Activated naive CD4-positive, alpha-beta T cell treated with anti-CD3 and anti-CD28 coated beads for 36 hours (primary cell): ENCODE measurements around the gene IL1RAPL2. TPM values are rescaled to one million over a fixed set of nuclear protein-coding genes. Genes with fewer than 3 reads are reported as not detected.

Source experiments
- CTCF ChIA-PET: fragments of 350-600 bp; sonication (Branson Sonifier 250); formaldehyde crosslinking; loops from one replicate; lab custom pipeline; 2021; ENCODE audit warnings: antibody characterized with exemption; lab: Charles Lee
- DNase-seq: peaks from one replicate; pipeline ENCODE4 v3.0.0-alpha.2; 2020
- H3K27ac Mint-ChIP-seq: one replicate; pipeline ENCODE4 v1.8.0; 2021; ENCODE audit warnings: mild to moderate bottlenecking, mixed read lengths
- H3K27me3 Mint-ChIP-seq: one replicate; pipeline ENCODE4 v1.8.0; 2021; ENCODE audit warnings: low read depth, mixed read lengths
- H3K36me3 Mint-ChIP-seq: one replicate; pipeline ENCODE4 v1.8.0; 2021; ENCODE audit warnings: low read depth, mixed read lengths
- H3K4me1 Mint-ChIP-seq: one replicate; pipeline ENCODE4 v1.8.0; 2021; ENCODE audit warnings: low read depth, mixed read lengths
- H3K4me3 Mint-ChIP-seq: one replicate; pipeline ENCODE4 v1.8.0; 2021; ENCODE audit warnings: mild to moderate bottlenecking, moderate library complexity, mixed read lengths
- H3K9me3 Mint-ChIP-seq: one replicate; pipeline ENCODE4 v1.8.0; 2021; ENCODE audit warnings: mixed read lengths
- intact Hi-C: fragments of 100-400 bp; cut with micrococcal nuclease; formaldehyde crosslinking; loops from one replicate; pipeline ENCODE4 v1.15.1; 2023
- total RNA-seq, 2 experiments: library from RNA; stranded (reverse); gene quantifications; one replicate each; pipeline ENCODE4 v1.2.3, GENCODE V29; 2021

Gene IL1RAPL2
- total RNA-seq, 2 experiments from 2014 or later, result not detected

DNA sequence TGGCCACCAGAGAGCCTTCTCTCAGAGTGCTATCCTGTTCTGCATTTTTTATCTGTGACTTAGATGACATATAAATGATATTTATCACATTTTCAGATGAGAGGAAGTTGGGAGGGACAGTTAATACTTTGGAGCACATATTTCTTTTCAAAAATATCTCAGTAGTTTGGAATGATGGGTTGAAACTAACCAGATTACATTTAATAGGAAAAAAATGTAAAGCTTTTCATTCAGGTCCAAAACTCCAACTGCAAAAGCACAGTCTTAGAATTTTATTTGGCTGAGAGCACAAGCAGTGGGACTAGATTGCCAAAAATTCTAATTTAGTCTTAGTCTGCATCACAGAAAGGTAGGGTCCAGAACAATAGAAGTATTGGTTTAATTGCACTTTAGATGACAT lies 902.7 kb downstream of the IL1RAPL2 start:
- no peaks in the 10 kb centered on the region for H3K4me1 Mint-ChIP-seq
- intact Hi-C loops, result no loop called here
- H3K27ac Mint-ChIP-seq, result no peak overlapping the region
- H3K9me3 Mint-ChIP-seq, result no peaks in the 10 kb centered on the region
- H3K36me3 Mint-ChIP-seq, result no peaks in the 10 kb centered on the region
- no peaks in the 10 kb centered on the region for H3K27me3 Mint-ChIP-seq
- no peak for DNase-seq
- CTCF ChIA-PET, result no interaction called here
- no peak overlapping the region for H3K4me3 Mint-ChIP-seq

DNA sequence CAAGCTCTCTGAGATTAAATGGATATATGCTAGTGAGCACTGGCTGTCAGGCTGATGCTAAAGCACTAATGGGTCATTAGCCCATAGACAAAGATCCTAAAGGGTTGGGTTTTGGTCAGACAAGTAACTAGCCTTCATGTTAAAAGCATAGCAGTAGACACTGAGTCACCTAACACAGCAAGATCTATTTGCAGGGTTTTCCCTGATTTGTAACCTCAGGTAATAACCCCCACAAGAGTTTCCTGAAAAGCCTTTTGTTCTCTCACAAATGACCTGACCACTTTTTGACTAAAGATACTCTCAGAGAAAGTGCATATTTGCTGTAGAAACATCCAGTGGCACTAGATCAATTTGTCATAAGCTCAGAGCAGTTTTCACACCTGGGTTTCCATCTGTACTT lies 905.6 kb downstream of the IL1RAPL2 start:
- no peaks in the 10 kb centered on the region for H3K9me3 Mint-ChIP-seq
- intact Hi-C loops, result no loop called here
- H3K4me3 Mint-ChIP-seq, result no peak overlapping the region
- CTCF ChIA-PET, result no interaction called here
- DNase-seq, result no peak
- no peaks in the 10 kb centered on the region for H3K27me3 Mint-ChIP-seq
- H3K36me3 Mint-ChIP-seq, result no peaks in the 10 kb centered on the region
- no peaks in the 10 kb centered on the region for H3K4me1 Mint-ChIP-seq
- H3K27ac Mint-ChIP-seq, result no peak overlapping the region

DNA sequence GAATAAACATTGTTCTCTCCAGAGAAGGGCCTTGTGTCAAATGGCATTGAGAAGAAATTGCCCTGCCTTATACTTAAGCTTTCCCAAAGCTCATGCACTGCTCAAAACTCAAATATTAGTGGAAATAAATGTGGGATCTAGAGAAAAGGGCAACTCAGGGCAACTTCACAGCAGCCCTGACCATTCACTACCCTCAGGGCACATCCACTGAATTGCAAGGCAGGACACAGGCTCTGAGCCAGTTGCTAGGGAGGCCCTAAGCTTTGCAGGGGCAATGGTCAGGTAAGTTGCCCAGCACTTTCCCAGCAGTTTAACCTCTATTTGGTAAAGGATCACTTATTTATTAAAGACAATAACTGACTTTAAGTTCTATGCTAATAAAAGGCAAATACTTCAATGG lies 909.8 kb downstream of the IL1RAPL2 start:
- CTCF ChIA-PET, result no interaction called here
- no peak for DNase-seq
- Mint-ChIP-seq H3K27ac (no peak overlapping the region), H3K4me1 (no peaks in the 10 kb centered on the region), H3K36me3 (no peaks in the 10 kb centered on the region), H3K9me3 (no peaks in the 10 kb centered on the region), H3K27me3 (no peaks in the 10 kb centered on the region), H3K4me3 (no peak overlapping the region)
- intact Hi-C loops, result no loop called here

DNA sequence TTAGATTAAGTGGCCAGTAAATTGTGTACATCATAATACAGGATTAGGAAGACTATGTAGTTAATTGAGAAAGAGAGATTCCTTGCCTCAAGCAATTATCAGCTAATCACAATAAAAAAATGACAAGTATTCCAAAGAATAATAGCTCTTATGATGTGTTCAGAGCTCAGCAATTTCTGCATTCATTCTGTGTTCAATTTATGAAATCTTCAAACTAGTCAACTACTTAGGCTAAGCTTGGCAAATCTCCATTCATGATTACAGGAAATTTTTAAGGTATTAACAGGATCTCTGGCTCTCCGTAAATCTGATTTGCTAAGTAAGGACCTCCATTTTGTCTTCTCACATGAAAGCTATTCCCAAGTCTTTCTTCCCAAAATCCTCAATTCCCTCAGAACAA lies 911.4 kb downstream of the IL1RAPL2 start:
- Mint-ChIP-seq H3K27me3 (no peaks in the 10 kb centered on the region), H3K9me3 (no peaks in the 10 kb centered on the region), H3K4me1 (no peaks in the 10 kb centered on the region), H3K4me3 (no peak overlapping the region), H3K36me3 (no peaks in the 10 kb centered on the region), H3K27ac (no peak overlapping the region)
- intact Hi-C loops, result no loop called here
- no peak for DNase-seq
- CTCF ChIA-PET, result no interaction called here

DNA sequence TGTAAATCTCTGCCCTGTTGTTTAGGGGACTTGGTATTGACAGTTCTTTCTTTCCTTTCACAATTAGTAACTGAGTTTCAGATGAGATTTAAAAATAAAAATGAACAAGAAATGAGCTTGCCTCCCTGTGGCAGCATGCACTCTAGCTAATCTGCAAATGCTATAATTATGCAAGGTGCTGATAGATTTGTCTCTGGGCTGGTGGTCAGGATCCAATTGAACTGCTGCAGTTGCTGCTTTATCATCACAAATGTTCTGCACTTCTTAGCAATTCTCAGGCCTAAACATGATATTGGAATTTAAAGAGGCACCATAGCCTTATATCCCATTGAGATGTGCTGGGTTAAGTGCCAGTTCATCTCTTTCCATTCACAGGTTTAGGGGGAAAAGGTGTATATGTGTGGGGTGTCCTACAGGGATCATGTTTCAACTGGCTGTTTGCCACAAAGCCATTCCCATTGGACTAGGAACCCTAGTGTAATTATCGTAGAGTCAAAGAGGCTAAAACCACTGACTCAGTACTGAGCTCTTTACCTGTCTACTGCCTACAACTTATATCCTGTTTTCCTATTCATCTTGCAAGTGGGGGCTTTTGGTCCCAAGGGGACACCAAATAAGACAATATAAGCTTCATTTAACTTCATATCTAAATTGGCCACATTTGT lies 914.8 kb downstream of the IL1RAPL2 start:
- DNase-seq, result no peak
- H3K27ac Mint-ChIP-seq, result no peak overlapping the region
- H3K27me3 Mint-ChIP-seq, result no peaks in the 10 kb centered on the region
- CTCF ChIA-PET, result no interaction called here
- no peak overlapping the region for H3K4me3 Mint-ChIP-seq
- intact Hi-C loops, result no loop called here
- H3K9me3 Mint-ChIP-seq, result peaks cover 6% of the 10 kb centered on the region
- no peaks in the 10 kb centered on the region for H3K36me3 Mint-ChIP-seq
- no peaks in the 10 kb centered on the region for H3K4me1 Mint-ChIP-seq

DNA sequence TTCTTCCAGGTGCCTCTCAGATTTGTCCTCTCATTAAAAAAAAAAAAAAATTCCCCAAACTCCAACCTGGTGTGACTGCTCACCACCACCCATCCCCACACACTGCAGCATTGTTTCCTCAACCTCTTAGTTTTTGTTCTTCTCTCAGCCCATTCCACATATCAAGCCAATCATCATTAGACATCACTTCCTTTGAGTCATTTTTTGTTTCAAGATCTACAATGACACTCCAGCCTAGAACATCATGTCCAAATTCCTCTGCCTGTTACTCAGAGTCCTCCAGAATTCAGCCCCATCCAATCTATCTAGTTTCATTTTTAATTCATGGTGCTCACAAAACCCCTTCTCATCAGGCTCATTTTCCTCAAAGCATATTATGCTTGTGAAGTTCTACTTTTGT lies 917.0 kb downstream of the IL1RAPL2 start:
- intact Hi-C loops, result no loop called here
- Mint-ChIP-seq H3K27me3 (no peaks in the 10 kb centered on the region), H3K9me3 (peaks cover 6% of the 10 kb centered on the region), H3K36me3 (no peaks in the 10 kb centered on the region), H3K27ac (no peak overlapping the region), H3K4me3 (no peak overlapping the region), H3K4me1 (no peaks in the 10 kb centered on the region)
- CTCF ChIA-PET, result no interaction called here
- DNase-seq, result no peak

DNA sequence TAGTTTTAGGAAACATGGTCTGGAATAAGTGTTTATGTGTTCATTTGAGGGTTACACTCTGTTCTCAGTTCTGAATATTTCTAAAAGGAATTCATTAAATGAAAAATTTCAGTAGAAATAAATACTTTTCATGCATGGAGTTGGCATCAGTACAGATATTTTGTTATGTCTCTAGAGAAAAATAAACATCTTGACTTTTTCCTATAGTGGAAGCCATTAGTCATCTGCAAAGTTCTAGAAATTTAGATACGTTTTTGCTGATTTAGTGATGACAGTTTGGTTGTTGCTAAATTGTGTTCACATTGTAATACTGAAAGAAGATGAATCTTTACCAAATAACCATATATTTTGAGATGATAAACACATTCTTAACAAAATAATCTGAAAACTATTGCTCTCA lies 922.7 kb downstream of the IL1RAPL2 start:
- CTCF ChIA-PET, result no interaction called here
- no peak for DNase-seq
- Mint-ChIP-seq H3K9me3 (no peaks in the 10 kb centered on the region), H3K27ac (no peak overlapping the region), H3K27me3 (no peaks in the 10 kb centered on the region), H3K4me1 (no peaks in the 10 kb centered on the region), H3K36me3 (no peaks in the 10 kb centered on the region), H3K4me3 (no peak overlapping the region)
- intact Hi-C loops, result no loop called here

DNA sequence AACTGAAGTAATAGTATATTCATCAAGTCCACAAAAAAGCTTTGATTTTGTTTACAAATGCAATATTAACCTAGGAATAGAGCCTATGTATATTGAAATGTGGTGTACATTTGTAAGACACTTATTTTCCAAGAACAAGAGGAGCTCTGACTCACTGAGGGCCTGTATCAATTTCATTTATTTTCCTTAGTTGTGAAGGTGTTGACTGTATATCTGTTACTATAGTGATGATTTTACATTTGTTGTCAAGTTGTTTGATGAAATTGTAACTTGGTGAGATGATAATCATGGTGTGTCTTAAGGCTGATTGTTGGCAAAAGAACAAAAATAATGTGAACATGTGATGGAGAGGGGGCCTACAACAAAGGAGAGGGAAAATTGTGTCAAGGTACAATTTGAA lies 929.4 kb downstream of the IL1RAPL2 start:
- peaks cover 1% of the 10 kb centered on the region for H3K9me3 Mint-ChIP-seq
- CTCF ChIA-PET, result no interaction called here
- H3K36me3 Mint-ChIP-seq, result no peaks in the 10 kb centered on the region
- H3K4me3 Mint-ChIP-seq, result no peak overlapping the region
- no peak overlapping the region for H3K27ac Mint-ChIP-seq
- no peak for DNase-seq
- no peaks in the 10 kb centered on the region for H3K4me1 Mint-ChIP-seq
- intact Hi-C loops, result no loop called here
- H3K27me3 Mint-ChIP-seq, result no peaks in the 10 kb centered on the region

DNA sequence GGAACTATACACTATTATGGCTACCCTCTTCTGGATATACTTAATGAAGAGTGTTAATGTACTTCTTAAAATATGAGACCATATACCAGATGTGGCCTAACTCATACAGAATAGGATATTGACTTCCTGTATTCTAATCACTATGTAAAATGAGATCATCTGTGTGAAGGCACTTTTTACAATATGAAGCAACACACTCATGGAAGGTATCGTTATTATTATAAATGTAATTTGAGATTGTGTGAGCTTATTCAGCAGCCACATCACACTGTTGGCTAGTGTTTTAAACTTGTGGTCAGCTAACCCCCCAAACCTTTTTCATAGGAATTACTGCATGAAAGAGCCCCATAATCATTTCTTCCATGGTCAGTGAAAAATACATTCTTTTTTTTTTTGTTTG lies 936.3 kb downstream of the IL1RAPL2 start:
- no peaks in the 10 kb centered on the region for H3K4me1 Mint-ChIP-seq
- H3K4me3 Mint-ChIP-seq, result no peak overlapping the region
- H3K36me3 Mint-ChIP-seq, result no peaks in the 10 kb centered on the region
- no peak for DNase-seq
- intact Hi-C loops, result no loop called here
- H3K9me3 Mint-ChIP-seq, result no peaks in the 10 kb centered on the region
- CTCF ChIA-PET, result no interaction called here
- H3K27me3 Mint-ChIP-seq, result no peaks in the 10 kb centered on the region
- no peak overlapping the region for H3K27ac Mint-ChIP-seq

DNA sequence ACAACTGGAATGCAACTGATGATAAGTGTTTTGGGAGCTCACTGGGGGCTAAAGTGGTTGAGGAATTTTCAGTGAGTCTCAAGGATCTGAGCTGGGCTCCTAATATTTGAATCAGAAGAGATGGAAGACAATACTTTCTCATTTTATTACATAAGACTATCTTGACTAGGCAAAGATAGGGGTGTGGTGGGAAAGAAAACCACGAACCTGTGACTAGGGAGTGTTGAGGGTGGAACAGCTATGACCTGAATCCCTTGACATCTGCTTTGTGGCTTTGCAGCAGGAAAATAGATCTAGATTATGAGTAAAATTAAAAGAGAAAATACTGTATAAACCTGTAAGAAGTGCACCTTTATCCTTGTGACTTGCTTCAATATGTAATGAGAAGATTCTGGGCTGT lies 949.6 kb downstream of the IL1RAPL2 start:
- no peaks in the 10 kb centered on the region for H3K27me3 Mint-ChIP-seq
- CTCF ChIA-PET, result no interaction called here
- no peak for DNase-seq
- H3K9me3 Mint-ChIP-seq, result no peaks in the 10 kb centered on the region
- no peak overlapping the region for H3K4me3 Mint-ChIP-seq
- H3K27ac Mint-ChIP-seq, result no peak overlapping the region
- intact Hi-C loops, result no loop called here
- H3K36me3 Mint-ChIP-seq, result no peaks in the 10 kb centered on the region
- no peaks in the 10 kb centered on the region for H3K4me1 Mint-ChIP-seq

DNA sequence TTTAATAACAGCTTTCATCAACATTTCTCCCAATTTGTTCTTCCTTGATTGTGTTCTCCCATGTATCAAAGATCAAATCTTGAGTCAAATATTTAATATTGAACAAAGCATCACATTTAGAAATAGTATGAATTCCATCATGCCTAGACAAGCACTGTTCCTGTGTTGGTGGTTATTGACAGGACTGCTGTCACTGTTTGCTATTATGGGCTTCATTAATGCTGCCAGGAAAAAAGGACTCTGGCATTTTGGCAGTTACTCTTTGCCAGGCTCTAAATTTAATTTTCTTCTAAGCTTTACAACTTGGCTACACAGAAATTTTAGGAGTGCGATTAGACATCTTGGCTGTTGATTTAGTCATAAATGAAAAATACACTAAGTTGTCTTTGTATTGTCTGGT lies 960.4 kb downstream of the IL1RAPL2 start:
- DNase-seq, result no peak
- intact Hi-C loops, result no loop called here
- Mint-ChIP-seq H3K4me3 (no peak overlapping the region), H3K27me3 (no peaks in the 10 kb centered on the region), H3K36me3 (no peaks in the 10 kb centered on the region), H3K27ac (no peak overlapping the region), H3K4me1 (no peaks in the 10 kb centered on the region), H3K9me3 (peaks cover 1% of the 10 kb centered on the region)
- CTCF ChIA-PET, result no interaction called here

DNA sequence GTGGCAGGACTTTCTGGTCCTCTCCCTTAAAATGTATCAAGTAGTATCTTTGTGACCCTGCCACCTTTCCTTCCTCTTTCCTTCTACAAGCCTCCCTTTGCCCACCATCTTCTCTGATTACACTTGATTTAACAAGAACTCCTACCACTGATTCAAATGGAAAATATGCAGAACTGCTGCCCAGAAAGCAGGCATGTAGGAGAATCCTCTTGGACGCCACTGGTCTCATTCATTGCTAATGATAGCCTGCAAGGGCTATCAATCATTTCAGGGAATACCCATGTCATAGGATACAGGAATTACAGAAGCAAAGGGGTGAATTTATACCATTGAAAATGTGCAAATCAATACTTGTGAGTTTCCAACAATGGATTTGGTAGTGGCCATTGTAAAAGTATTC lies 961.8 kb downstream of the IL1RAPL2 start:
- Mint-ChIP-seq H3K27me3 (no peaks in the 10 kb centered on the region), H3K9me3 (no peaks in the 10 kb centered on the region), H3K36me3 (no peaks in the 10 kb centered on the region), H3K4me3 (no peak overlapping the region), H3K27ac (no peak overlapping the region), H3K4me1 (no peaks in the 10 kb centered on the region)
- intact Hi-C loops, result no loop called here
- CTCF ChIA-PET, result no interaction called here
- no peak for DNase-seq

DNA sequence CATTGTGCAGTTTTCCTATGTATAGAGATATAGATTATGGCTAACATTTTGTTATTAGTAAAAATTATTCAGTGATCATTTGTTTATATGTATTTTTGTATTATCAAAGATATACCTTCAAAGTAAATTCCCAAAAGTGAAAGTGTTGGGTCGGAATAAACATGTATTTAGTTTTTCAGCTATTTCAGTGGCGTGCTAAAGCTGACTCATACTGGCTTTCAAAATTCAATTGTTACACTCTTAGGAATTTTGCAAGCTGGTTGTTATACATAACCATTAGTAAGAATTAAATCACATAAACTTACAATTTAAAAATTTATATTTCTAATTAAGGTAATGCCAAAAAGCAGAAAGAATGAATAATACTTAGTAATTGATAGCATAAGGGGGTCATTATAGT lies 968.0 kb downstream of the IL1RAPL2 start:
- no peaks in the 10 kb centered on the region for H3K36me3 Mint-ChIP-seq
- CTCF ChIA-PET, result no interaction called here
- H3K27ac Mint-ChIP-seq, result no peak overlapping the region
- intact Hi-C loops, result no loop called here
- H3K4me1 Mint-ChIP-seq, result no peaks in the 10 kb centered on the region
- no peak overlapping the region for H3K4me3 Mint-ChIP-seq
- DNase-seq, result no peak
- peaks cover under 1% of the 10 kb centered on the region for H3K9me3 Mint-ChIP-seq
- H3K27me3 Mint-ChIP-seq, result no peaks in the 10 kb centered on the region

DNA sequence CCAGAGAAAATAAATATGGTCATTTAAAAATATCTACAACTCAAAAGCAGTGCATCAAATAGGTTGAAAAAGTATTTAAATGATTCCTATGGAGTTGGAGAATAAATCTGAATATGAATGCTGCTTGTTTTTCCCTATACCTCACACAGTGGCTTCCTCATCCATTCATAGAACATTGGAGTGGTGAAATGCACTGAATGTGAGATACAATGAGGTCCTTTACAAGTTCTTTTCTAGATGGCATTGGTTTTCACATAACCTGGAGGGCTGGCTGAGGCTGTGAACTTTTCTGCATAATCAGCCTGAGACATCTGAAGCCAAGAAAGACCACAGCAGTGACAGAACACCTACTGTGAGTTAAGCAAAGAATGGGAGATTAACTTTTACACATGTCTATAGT lies 977.3 kb downstream of the IL1RAPL2 start:
- no peaks in the 10 kb centered on the region for H3K27me3 Mint-ChIP-seq
- peaks cover 8% of the 10 kb centered on the region for H3K9me3 Mint-ChIP-seq
- CTCF ChIA-PET, result no interaction called here
- H3K27ac Mint-ChIP-seq, result no peak overlapping the region
- H3K4me1 Mint-ChIP-seq, result no peaks in the 10 kb centered on the region
- no peak overlapping the region for H3K4me3 Mint-ChIP-seq
- DNase-seq, result no peak
- no peaks in the 10 kb centered on the region for H3K36me3 Mint-ChIP-seq
- intact Hi-C loops, result no loop called here
